ENCODE results near the gene SERPINA4. TPM values are rescaled to one million over a fixed set of nuclear protein-coding genes. Genes with fewer than 3 reads are reported as not detected.

Gene SERPINA4
- total RNA-seq, 2 donors from 2014 or later, result not detected

Other genes with a start within 250 kb of the SERPINA4 start
- not detected for gene SERPINA6, start 238.1 kb upstream of the SERPINA4 start, total RNA-seq
- not detected for gene SERPINA2, start 194.7 kb upstream of the SERPINA4 start, total RNA-seq
- 10 to 100 TPM; 20.3 to 68.9 TPM for gene SERPINA1, start 172.8 kb upstream of the SERPINA4 start, total RNA-seq
- not detected for gene SERPINA11, start 108.6 kb upstream of the SERPINA4 start, total RNA-seq
- not detected for gene SERPINA9, start 85.2 kb upstream of the SERPINA4 start, total RNA-seq
- gene SERPINA12, start 52.0 kb upstream of the SERPINA4 start, total RNA-seq, result not detected
- gene SERPINA5, start 20.0 kb downstream of the SERPINA4 start, total RNA-seq, result not detected
- not detected for gene SERPINA3, start 50.9 kb downstream of the SERPINA4 start, total RNA-seq
- gene GSC, start 208.7 kb downstream of the SERPINA4 start, total RNA-seq, result under 1 TPM in 1 of 2 donors, not detected in 1; 0.19 TPM

All from activated T-cell treated with anti-CD3 and anti-CD28 coated beads, Interleukin-2, amount 50 U/mL, for 72 hours (primary cell).